Measurements from ENCODE around the gene PGM5. TPM values are rescaled to one million over a fixed set of nuclear protein-coding genes. Genes with fewer than 3 reads are reported as not detected.
"Not testable (repeated sequence)": the region's sequence is repeated elsewhere in the genome, so short reads cannot be mapped to it uniquely, and the experiment has no call there.

PGM5 gene
- 10 to 100 TPM; 13.3 to 44.0 (median 29.9) TPM for total RNA-seq

DNA sequence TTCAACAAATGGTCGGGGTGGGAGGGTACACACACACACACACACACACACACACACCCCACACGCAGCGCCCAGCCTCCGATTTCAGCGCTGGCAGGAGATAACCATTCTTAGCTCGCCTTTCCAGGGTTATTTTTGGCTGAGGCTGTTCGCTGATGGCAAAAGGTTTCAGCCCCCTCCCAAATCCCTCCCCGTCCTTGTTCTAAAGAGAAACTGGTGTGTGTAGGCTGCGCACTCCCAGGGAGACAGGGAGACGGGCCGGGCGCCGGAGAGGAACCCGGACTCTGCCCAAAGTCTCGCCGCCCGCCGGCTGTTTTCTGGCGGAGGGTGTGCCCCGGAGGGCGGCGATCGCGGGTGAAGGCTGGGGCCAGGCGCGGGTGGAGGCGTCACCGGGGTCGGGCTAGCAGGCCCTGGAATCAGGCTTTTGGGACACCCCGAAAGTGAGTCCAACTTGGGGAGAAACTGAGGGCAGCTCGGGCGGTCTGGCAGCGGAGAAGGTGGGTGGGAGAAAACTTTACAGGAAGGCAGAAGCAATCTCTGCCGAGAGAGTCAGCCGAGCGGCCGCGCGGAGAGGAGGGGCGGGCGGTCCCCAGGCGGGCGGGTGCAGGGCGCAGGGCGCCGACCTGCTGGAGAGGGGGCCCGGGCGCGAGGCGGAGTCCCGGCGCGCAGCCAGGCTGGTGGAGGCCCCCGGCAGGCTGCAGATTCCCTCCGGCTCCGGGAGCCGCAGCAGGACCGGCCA, at the start of gene PGM5:
TSS of gene PGM5 (plus strand) at position 232 of the 739 bp plus-strand sequence. CDS start 517 bp downstream, outside the sequence.
- H3K9me3 ChIP-seq; in situ Hi-C loops (cut with MboI; ENCODE audit: low sequenced_read_pairs in 4 of 4); H3K4me1 ChIP-seq; intact Hi-C loops (cut with DNase I; ENCODE audit: low total_unique reads); H3K36me3 ChIP-seq; H3K27me3 ChIP-seq: not testable (repeated sequence)
- peak; percentile 78 to 79 for ATAC-seq
- peak; percentile 6 to 41 for DNase-seq
- Histone ChIP-seq H3K4me3 (peak within 1 kb of the TSS; percentile 65 to 93 (median 79)), H3K27ac (peak within 1 kb of the TSS; percentile 87 to 91 (median 90))
- peak; percentile 36 to 39 for TF ChIP-seq POLR2A (IDR thresholded peaks at IDR 0.05)

DNA sequence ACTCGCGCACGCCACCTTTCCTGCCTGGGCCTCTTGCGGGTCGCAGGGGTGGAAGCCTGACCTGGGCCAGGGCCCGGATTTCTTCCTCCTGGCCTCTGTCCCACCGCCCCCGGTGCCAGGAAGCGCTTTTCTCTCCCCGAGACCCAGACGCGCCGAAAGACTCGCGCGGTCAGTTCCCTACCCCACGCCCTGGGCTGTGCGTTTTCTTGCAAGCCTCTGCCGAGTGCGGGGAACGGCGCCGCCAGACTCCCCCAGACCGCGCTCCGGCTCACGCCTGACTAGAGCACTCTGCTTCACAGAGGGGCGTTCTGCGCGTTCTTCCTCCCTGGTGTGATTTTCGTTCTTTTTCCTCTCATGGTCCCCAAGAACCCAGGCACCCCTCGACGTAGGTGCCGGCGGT, 49.3 kb upstream of the PGM5 start:
- ATAC-seq = peak in 1 of 2 donors; percentile 28
- DNase-seq; H3K27me3 ChIP-seq; intact Hi-C loops (cut with DNase I; ENCODE audit: low total_unique reads); H3K4me1 ChIP-seq; H3K4me3 ChIP-seq; H3K36me3 ChIP-seq; H3K9me3 ChIP-seq; in situ Hi-C loops (cut with MboI; ENCODE audit: low sequenced_read_pairs in 4 of 4); H3K27ac ChIP-seq: not testable (repeated sequence)

DNA sequence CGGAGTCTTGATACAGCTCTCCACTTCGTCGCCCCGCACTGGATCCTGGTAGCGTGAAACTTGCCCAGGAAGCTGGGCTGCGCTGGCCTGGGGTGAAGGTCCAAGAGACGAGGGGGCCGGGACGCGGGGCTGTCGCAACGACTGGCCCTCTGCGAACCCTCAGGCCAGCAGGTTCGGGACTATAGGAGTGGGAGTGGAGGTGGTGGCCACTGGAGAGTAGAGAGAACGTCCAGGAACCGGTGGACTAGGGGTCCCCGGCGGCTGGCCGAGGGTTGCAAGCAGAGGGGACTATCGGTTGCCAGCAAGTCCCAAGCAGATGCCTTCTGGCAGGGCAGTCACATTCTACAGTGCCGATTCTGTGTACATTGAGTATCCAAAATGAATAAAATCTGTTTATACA, 48.8 kb upstream of the PGM5 start:
- H3K27ac ChIP-seq; H3K36me3 ChIP-seq; DNase-seq; in situ Hi-C loops (cut with MboI; ENCODE audit: low sequenced_read_pairs in 4 of 4); H3K4me1 ChIP-seq; H3K9me3 ChIP-seq; intact Hi-C loops (cut with DNase I; ENCODE audit: low total_unique reads); H3K4me3 ChIP-seq; H3K27me3 ChIP-seq: not testable (repeated sequence)
- ATAC-seq = peak in 1 of 2 donors; percentile 24

DNA sequence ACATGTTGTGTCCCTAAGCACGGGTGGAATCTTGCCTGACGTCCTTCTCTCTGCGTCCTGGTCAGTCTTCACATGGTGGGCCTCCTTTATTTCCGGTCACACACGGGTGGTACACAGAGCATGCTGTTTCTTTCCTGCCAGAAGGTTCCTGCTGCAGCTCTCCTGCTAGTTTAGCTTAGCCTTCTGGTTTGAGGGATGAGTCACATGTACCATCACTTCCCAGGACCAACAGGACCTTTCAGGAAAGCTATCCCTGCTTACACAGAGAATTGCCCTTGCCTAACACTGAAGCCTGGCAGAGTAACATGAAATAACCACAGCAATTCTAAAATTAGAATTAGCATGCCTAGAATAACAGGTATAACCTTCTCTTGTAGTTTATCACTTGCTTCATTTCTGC, 45.2 kb upstream of the PGM5 start:
- H3K4me1 ChIP-seq; H3K27me3 ChIP-seq; H3K27ac ChIP-seq; intact Hi-C loops (cut with DNase I; ENCODE audit: low total_unique reads); H3K36me3 ChIP-seq; ATAC-seq; H3K9me3 ChIP-seq; in situ Hi-C loops (cut with MboI; ENCODE audit: low sequenced_read_pairs in 4 of 4); H3K4me3 ChIP-seq; DNase-seq: not testable (repeated sequence)

DNA sequence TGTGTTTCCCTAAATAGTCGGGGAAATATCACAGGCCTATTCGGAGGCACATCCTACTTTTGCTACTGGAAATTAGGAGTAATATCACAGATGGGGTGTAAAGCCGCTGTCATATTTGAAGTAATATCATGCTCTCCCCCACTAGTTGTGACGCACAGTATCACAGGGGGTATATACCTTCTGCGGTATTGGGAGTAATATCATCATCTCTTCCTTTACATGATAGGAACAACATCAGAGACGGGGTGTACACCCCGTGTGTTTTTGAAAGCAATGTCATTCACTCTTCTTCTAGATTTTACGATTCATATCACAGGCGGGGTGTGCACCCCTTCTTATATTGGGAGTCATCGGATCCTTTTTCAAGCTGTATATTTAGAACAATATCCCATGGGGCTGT, 38.2 kb upstream of the PGM5 start:
- H3K36me3 ChIP-seq; H3K4me1 ChIP-seq; H3K4me3 ChIP-seq; H3K9me3 ChIP-seq; ATAC-seq; H3K27ac ChIP-seq; in situ Hi-C loops (cut with MboI; ENCODE audit: low sequenced_read_pairs in 4 of 4); intact Hi-C loops (cut with DNase I; ENCODE audit: low total_unique reads); H3K27me3 ChIP-seq; DNase-seq: not testable (repeated sequence)

DNA sequence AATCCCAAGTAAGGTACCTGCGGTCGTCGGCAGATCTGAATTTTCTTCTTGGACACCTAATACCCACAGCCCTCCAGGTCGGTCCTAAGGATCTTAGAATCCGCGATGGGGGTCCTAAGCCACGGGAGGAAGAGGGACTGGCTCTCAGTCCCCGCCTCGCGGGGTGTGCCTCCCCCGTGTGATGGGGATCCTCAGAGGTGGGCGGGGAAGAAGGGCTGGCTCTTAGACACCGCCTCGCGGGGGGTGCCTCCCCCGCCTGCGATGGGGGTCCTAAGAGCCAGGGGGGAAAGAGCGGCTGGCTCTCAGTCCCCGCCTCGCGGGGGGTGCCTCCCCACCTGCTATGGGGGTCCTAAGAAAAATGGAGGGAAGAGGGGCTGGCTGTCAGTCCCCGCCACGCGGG, 32.7 kb upstream of the PGM5 start:
- H3K4me1 ChIP-seq; H3K36me3 ChIP-seq; H3K4me3 ChIP-seq; ATAC-seq; H3K9me3 ChIP-seq; H3K27me3 ChIP-seq; DNase-seq; H3K27ac ChIP-seq; intact Hi-C loops (cut with DNase I; ENCODE audit: low total_unique reads); in situ Hi-C loops (cut with MboI; ENCODE audit: low sequenced_read_pairs in 4 of 4): not testable (repeated sequence)

DNA sequence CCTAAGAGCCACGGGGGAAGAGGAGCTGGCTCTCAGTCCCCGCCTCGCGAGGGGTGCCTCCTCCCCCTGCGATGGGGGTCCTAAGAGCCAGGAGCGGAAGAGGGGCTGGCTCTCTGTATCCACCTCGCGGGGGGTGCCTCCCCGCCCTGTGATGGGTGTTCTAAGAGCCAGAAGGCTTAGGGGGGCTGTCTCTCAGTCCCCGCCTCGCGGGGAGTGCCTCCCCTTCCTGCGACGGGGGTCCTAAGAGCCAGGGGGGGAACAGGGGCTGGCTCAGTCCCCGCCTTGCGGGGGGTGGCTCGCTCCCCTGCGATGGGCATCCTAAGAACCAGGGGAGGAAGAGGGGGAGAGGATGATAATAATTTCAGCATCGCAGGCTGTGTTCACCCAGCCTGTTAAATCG, 31.9 kb upstream of the PGM5 start:
- DNase-seq; H3K4me3 ChIP-seq; ATAC-seq; intact Hi-C loops (cut with DNase I; ENCODE audit: low total_unique reads); H3K4me1 ChIP-seq; H3K36me3 ChIP-seq; in situ Hi-C loops (cut with MboI; ENCODE audit: low sequenced_read_pairs in 4 of 4); H3K27ac ChIP-seq; H3K27me3 ChIP-seq; H3K9me3 ChIP-seq: not testable (repeated sequence)

DNA sequence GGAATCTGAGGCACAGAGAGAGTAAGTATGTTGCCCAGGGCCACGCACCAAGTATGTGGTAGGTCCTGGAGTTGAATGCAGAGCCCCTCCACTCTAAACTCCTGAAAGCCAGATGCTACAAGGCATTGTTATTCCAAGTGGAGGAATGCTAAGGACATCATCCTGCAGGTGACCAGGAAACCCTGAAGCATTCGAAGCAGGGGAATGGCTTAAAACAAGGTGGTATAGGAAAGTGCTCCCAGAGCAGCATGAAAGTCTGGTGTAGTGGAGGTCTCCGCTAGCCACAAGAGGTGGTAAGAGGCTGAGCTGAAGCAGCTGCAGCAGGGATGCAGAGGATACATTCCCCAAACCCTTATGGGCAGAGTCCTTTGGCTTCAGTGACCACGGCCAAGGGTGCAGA, 27.3 kb upstream of the PGM5 start:
- not testable (repeated sequence) for ATAC-seq, DNase-seq

DNA sequence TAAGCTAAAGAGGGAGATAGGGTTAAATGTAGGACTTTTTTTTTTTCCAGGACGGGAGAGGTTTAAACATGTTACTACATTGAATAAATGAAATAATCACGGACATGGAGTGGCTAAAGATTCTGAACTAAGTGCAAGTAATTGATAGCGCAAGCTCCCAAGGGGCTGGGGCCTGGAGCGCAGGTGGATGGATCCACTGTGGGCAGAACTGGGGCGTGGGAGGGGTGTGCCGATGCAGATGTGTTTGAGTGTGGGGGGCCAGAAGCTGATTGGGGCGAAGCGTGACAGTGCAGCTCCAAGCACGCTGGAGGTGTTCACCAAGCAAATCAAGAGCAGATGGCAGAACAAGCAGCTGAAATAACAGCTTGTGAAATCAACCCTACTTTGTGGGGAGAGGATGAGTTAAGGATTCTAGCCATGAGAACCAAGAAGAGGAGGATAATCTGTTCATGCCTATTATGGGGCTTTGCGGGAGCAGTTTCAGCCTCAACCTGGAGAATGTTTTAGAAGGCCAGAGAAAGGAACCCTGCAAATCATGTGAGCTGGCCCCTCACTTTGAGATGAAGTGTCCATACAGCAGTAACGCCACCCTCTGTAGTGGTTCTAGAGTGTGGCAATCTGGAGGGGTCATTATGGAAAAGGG, 25.8 kb upstream of the PGM5 start:
- H3K36me3 ChIP-seq; H3K4me1 ChIP-seq; ATAC-seq; H3K4me3 ChIP-seq; DNase-seq; H3K27me3 ChIP-seq; intact Hi-C loops (cut with DNase I; ENCODE audit: low total_unique reads); H3K27ac ChIP-seq; H3K9me3 ChIP-seq; in situ Hi-C loops (cut with MboI; ENCODE audit: low sequenced_read_pairs in 4 of 4): not testable (repeated sequence)

More for the DNA sequence above, 27.3 kb upstream of the PGM5 start:
- H3K4me3 ChIP-seq; H3K36me3 ChIP-seq; intact Hi-C loops (cut with DNase I; ENCODE audit: low total_unique reads); H3K27me3 ChIP-seq; H3K9me3 ChIP-seq; in situ Hi-C loops (cut with MboI; ENCODE audit: low sequenced_read_pairs in 4 of 4); H3K27ac ChIP-seq; H3K4me1 ChIP-seq: not testable (repeated sequence)

DNA sequence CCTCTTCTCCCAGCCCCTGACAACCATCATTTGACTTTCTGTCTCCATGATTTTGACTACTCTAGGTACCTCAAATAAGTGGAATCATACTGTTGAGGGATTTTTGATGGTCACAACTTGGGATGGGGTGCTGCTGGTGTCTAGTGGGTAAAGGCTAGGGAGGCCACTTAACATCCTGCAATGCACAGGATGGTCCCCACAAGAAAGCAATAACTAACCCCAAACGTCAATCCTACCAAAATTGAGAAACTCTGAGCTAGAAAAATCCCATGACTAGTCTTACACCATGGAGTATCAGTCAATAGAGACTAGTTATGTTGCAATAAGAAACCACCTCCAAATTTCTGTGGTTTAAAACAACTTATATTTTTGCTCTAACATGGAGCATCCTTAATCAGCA, 24.3 kb upstream of the PGM5 start:
- H3K27me3 ChIP-seq; intact Hi-C loops (cut with DNase I; ENCODE audit: low total_unique reads); H3K9me3 ChIP-seq; H3K4me1 ChIP-seq; in situ Hi-C loops (cut with MboI; ENCODE audit: low sequenced_read_pairs in 4 of 4); H3K4me3 ChIP-seq; DNase-seq; H3K36me3 ChIP-seq; H3K27ac ChIP-seq; ATAC-seq: not testable (repeated sequence)

DNA sequence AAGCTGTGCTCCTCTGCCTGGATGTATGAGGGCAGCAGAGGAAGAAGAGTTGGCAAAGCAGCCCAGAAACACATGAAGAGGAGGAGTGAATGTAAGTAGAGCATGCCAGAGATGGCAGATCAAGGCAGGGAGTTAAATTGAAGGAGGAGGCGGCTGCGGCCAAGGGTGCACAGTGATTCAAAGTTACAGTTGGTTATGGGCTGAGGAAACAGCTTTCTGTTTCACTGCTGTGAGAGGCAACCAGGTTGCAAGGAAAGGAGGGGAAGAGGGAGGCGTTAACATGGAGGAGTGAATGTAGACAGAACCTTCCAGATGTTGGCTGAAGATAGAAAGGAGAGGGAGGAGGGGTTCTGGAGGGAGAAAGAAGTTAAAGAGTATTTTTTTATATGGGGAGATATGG, 20.5 kb upstream of the PGM5 start:
- in situ Hi-C loops (cut with MboI; ENCODE audit: low sequenced_read_pairs in 4 of 4); H3K4me3 ChIP-seq; ATAC-seq; H3K36me3 ChIP-seq; intact Hi-C loops (cut with DNase I; ENCODE audit: low total_unique reads); H3K27ac ChIP-seq; DNase-seq; H3K9me3 ChIP-seq; H3K4me1 ChIP-seq; H3K27me3 ChIP-seq: not testable (repeated sequence)

Data from gastrocnemius medialis (tissue), 4 donors.